Daoy (cell line): Measurements from ENCODE around the gene TMEM127. TPM values are rescaled to one million over a fixed set of nuclear protein-coding genes. Genes with fewer than 3 reads are reported as not detected.
"Not testable (repeated sequence)": the region's sequence is repeated elsewhere in the genome, so short reads cannot be mapped to it uniquely, and the experiment has no call there.

Experiments
- DNase-seq: peaks from one replicate; pipeline ENCODE4 v3.0.0-alpha.2; 2015; ENCODE audit warnings: low read depth
- total RNA-seq: library from RNA; depleted of rRNA; stranded (reverse); fragments of >200 nt; shearing (Covaris generic); gene quantifications from 2 replicates; pipeline ENCODE4 v1.2.3, GENCODE V29; 2014

TMEM127 gene
- total RNA-seq, 1 experiment from 2014 or later = 19.1 TPM

GRCh38 chr2:96241227-96241626, 24.6 kb downstream of the TMEM127 start:
- no peak for DNase-seq

- DNase-seq = no peak
These were observed 25.3 kb downstream of the TMEM127 start for GRCh38 chr2:96240341-96241038.

GRCh38 chr2:96239745-96240264, 26.0 kb downstream of the TMEM127 start:
- no peak for DNase-seq

- DNase-seq = no peak
These were observed 26.7 kb downstream of the TMEM127 start for GRCh38 chr2:96239091-96239490.

- no peak for DNase-seq
These were observed 27.5 kb downstream of the TMEM127 start for GRCh38 chr2:96238266-96238665.

- DNase-seq = no peak
These were observed 28.9 kb downstream of the TMEM127 start for GRCh38 chr2:96236882-96237281.

- no peak for DNase-seq
These were observed 31.9 kb downstream of the TMEM127 start for GRCh38 chr2:96233880-96234316.

- DNase-seq = no peak
These were observed 32.4 kb downstream of the TMEM127 start for GRCh38 chr2:96233436-96233835.

GRCh38 chr2:96231316-96231715, 34.5 kb downstream of the TMEM127 start:
- no peak for DNase-seq

GRCh38 chr2:96225016-96225533, 40.7 kb downstream of the TMEM127 start:
- no peak for DNase-seq

- not testable (repeated sequence) for DNase-seq
These were observed 44.7 kb downstream of the TMEM127 start for GRCh38 chr2:96221106-96221505.

GRCh38 chr2:96219959-96220358, 45.8 kb downstream of the TMEM127 start:
- not testable (repeated sequence) for DNase-seq

GRCh38 chr2:96218508-96219131, 47.2 kb downstream of the TMEM127 start:
- no peak for DNase-seq

GRCh38 chr2:96214554-96214953, 51.2 kb downstream of the TMEM127 start:
- DNase-seq = no peak

- DNase-seq = no peak
These were observed 52.4 kb downstream of the TMEM127 start for GRCh38 chr2:96213379-96213778.

- no peak for DNase-seq
These were observed 53.5 kb downstream of the TMEM127 start for GRCh38 chr2:96212339-96212738.

GRCh38 chr2:96209729-96210085, 56.1 kb downstream of the TMEM127 start:
- no peak for DNase-seq

- no peak for DNase-seq
These were observed 56.6 kb downstream of the TMEM127 start for GRCh38 chr2:96209011-96209728.

GRCh38 chr2:96208143-96209010, 57.4 kb downstream of the TMEM127 start, which contains the start of gene STARD7:
Gene STARD7 (minus strand): TSS chr2:96208827. CDS start chr2:96208434, 393 bp downstream.
- DNase-seq = peak; percentile 99

GRCh38 chr2:96207774-96208142, 58.0 kb downstream of the TMEM127 start:
- no peak for DNase-seq

GRCh38 chr2:96207073-96207773, 58.6 kb downstream of the TMEM127 start:
- no peak for DNase-seq
